Measurements from ENCODE around the gene CHST11.

CHST11 gene

GRCh38 chr12:104643819-104644669, 187.3 kb downstream of the CHST11 start:
- H3K4me3 ChIP-seq (ENCODE audit: low read depth, low read length), result no peak overlapping the region
- no peak for TF ChIP-seq CTCF (IDR thresholded peaks at IDR 0.05; ENCODE audit: control insufficient read depth, extremely low read depth, insufficient read depth)
- DNase-seq (ENCODE audit: low read depth), result no peak

- DNase-seq (ENCODE audit: low read depth), result no peak
These were observed 192.0 kb downstream of the CHST11 start for GRCh38 chr12:104648756-104649155.

GRCh38 chr12:104649217-104649824, 192.6 kb downstream of the CHST11 start:
- no peak for TF ChIP-seq CTCF (IDR thresholded peaks at IDR 0.05; ENCODE audit: control insufficient read depth, extremely low read depth, insufficient read depth)
- no peak overlapping the region for H3K4me3 ChIP-seq (ENCODE audit: low read depth, low read length)
- no peak for DNase-seq (ENCODE audit: low read depth)

More at GRCh38 chr12:104648756-104649155, 192.0 kb downstream of the CHST11 start:
- no peak for TF ChIP-seq CTCF (IDR thresholded peaks at IDR 0.05; ENCODE audit: control insufficient read depth, extremely low read depth, insufficient read depth)
- no peak overlapping the region for H3K4me3 ChIP-seq (ENCODE audit: low read depth, low read length)

- no peak overlapping the region for H3K4me3 ChIP-seq (ENCODE audit: low read depth, low read length)
- DNase-seq (ENCODE audit: low read depth), result no peak
- TF ChIP-seq CTCF (IDR thresholded peaks at IDR 0.05; ENCODE audit: control insufficient read depth, extremely low read depth, insufficient read depth), result no peak
These were observed 193.2 kb downstream of the CHST11 start for GRCh38 chr12:104649921-104650320.

- H3K4me3 ChIP-seq (ENCODE audit: low read depth, low read length), result no peak overlapping the region
- DNase-seq (ENCODE audit: low read depth), result no peak
- no peak for TF ChIP-seq CTCF (IDR thresholded peaks at IDR 0.05; ENCODE audit: control insufficient read depth, extremely low read depth, insufficient read depth)
These were observed 193.8 kb downstream of the CHST11 start for GRCh38 chr12:104650541-104650940.

- DNase-seq (ENCODE audit: low read depth), result no peak
- no peak for TF ChIP-seq CTCF (IDR thresholded peaks at IDR 0.05; ENCODE audit: control insufficient read depth, extremely low read depth, insufficient read depth)
These were observed 195.1 kb downstream of the CHST11 start for GRCh38 chr12:104651811-104652210.

More at GRCh38 chr12:104651811-104652210, 195.1 kb downstream of the CHST11 start:
- H3K4me3 ChIP-seq (ENCODE audit: low read depth, low read length), result no peak overlapping the region
